Measurements from ENCODE around the gene ETFA.

- TF ChIP-seq CTCF (IDR thresholded peaks at IDR 0.05), result no peak
- no peak for TF ChIP-seq ZFX (IDR thresholded peaks at IDR 0.05; ENCODE audit: borderline replicate concordance)
Measured at GRCh38 chr15:76195506-76196268, 115.6 kb downstream of the ETFA start.
